Measurements from ENCODE around the gene IGSF21. TPM values are rescaled to one million over a fixed set of nuclear protein-coding genes. Genes with fewer than 3 reads are reported as not detected.

The IGSF21 gene
- total and polyA plus RNA-seq, 11 donors = 0.54 to 2.2 (median 0.94) TPM; not detected in 1

GRCh38 chr1:18398791-18399530, 291.4 kb downstream of the IGSF21 start:
- no peak for TF ChIP-seq POLR2A (IDR thresholded peaks at IDR 0.05)
- TF ChIP-seq, protein P1, sequence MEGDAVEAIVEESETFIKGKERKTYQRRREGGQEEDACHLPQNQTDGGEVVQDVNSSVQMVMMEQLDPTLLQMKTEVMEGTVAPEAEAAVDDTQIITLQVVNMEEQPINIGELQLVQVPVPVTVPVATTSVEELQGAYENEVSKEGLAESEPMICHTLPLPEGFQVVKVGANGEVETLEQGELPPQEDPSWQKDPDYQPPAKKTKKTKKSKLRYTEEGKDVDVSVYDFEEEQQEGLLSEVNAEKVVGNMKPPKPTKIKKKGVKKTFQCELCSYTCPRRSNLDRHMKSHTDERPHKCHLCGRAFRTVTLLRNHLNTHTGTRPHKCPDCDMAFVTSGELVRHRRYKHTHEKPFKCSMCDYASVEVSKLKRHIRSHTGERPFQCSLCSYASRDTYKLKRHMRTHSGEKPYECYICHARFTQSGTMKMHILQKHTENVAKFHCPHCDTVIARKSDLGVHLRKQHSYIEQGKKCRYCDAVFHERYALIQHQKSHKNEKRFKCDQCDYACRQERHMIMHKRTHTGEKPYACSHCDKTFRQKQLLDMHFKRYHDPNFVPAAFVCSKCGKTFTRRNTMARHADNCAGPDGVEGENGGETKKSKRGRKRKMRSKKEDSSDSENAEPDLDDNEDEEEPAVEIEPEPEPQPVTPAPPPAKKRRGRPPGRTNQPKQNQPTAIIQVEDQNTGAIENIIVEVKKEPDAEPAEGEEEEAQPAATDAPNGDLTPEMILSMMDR (IDR thresholded peaks at IDR 0.05) = no peak
- ATAC-seq (no peak), DNase-seq (no peak)
- Histone ChIP-seq H3K27me3 (peaks cover 0 to 41% (median 15%) of the 10 kb centered on the region in 9 donors), H3K27ac (no peak overlapping the region), H3K4me3 (no peak overlapping the region), H3K9me3 (no peaks in the 10 kb centered on the region), H3K4me1 (no peaks in the 10 kb centered on the region), H3K36me3 (no peaks in the 10 kb centered on the region)
- intact Hi-C loops (cut with DNase I) = no loop called here
- 37 to 54% (median 47%) methylated on average over 5 of the region's 5 CpGs for WGBS, 4 donors

- ATAC-seq = no peak
- DNase-seq = no peak
- Histone ChIP-seq H3K9me3 (peaks cover 0 to 4% (median 0%) of the 10 kb centered on the region in 12 donors), H3K36me3 (no peaks in the 10 kb centered on the region), H3K4me1 (no peaks in the 10 kb centered on the region), H3K27me3 (peaks cover 0 to 55% (median 15%) of the 10 kb centered on the region in 9 donors), H3K27ac (no peak overlapping the region), H3K4me3 (no peak overlapping the region)
- 71 to 85% (median 75%) methylated on average over 7 of the region's 7 CpGs for WGBS, 4 donors
- intact Hi-C loops (cut with DNase I) = no loop called here
- TF ChIP-seq, protein P1 (IDR thresholded peaks at IDR 0.05) = no peak
- TF ChIP-seq POLR2A (IDR thresholded peaks at IDR 0.05) = no peak
Observed at GRCh38 chr1:18400347-18401102, 292.9 kb downstream of the IGSF21 start.

DNA sequence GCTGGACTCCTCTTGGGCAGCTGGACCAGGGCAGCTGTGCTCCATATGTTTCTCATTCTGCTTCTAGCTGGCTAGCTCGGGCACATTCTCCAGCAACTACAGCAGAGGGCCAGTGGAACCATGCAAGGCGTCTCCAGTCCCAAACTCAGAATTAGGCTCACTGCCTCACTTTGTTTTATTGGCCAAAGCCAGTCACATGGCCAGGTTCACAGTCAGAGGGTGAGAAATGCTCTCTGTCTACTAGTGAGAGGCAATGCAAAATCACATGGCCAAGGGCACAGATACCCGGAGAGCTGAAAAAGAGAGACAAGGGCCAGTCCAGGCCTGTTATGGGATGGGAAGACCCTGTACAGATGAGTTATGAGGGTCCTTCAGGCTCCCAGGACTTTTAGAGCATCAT, 294.3 kb downstream of the IGSF21 start:
- TF ChIP-seq, protein P1 (IDR thresholded peaks at IDR 0.05) = no peak
- no peak for TF ChIP-seq POLR2A (IDR thresholded peaks at IDR 0.05)
- Histone ChIP-seq H3K9me3 (peaks cover 0 to 4% (median 0%) of the 10 kb centered on the region in 12 donors), H3K36me3 (no peaks in the 10 kb centered on the region), H3K27me3 (peaks cover 0 to 68% (median 15%) of the 10 kb centered on the region in 9 donors), H3K27ac (no peak overlapping the region), H3K4me1 (no peaks in the 10 kb centered on the region), H3K4me3 (no peak overlapping the region)
- intact Hi-C loops (cut with DNase I) = no loop called here
- ATAC-seq (no peak), DNase-seq (no peak)
- WGBS, 4 donors = 72 to 84% (median 78%) methylated on average over 3 of the region's 3 CpGs

DNA sequence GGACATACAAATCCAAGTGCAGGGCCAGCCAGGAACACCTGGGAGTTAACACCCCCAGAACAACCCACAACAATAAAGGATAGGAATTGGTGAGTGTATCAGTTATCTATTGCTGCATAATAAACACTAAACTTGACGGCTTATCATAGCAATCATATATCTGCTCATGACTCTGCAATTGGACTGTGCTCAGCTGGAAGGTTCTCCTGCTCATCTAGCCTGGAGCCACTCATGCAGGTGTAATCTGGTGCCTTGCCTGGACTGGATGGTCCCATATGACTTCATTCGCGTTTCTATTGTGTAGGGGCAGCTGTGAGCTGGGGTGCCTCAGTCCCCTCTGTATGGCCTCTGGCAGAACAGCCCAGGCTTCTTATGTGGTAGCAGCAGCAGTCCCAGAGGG, 296.9 kb downstream of the IGSF21 start:
- no peaks in the 10 kb centered on the region for H3K36me3 ChIP-seq
- WGBS, 4 donors = 54 to 81% (median 64%) methylated on average over 2 to 3 of the region's 3 CpGs
- TF ChIP-seq POLR2A (IDR thresholded peaks at IDR 0.05) = no peak
- TF ChIP-seq, protein P1 (IDR thresholded peaks at IDR 0.05) = no peak
- no peak overlapping the region for H3K27ac ChIP-seq
- DNase-seq = no peak
- peaks cover 0 to 4% (median 0%) of the 10 kb centered on the region in 12 donors for H3K9me3 ChIP-seq
- H3K4me1 ChIP-seq = no peaks in the 10 kb centered on the region
- intact Hi-C loops (cut with DNase I) = no loop called here
- ATAC-seq = no peak
- no peak overlapping the region for H3K4me3 ChIP-seq
- H3K27me3 ChIP-seq = peaks cover 0 to 62% (median 10%) of the 10 kb centered on the region in 9 donors
